Measurements from ENCODE around the gene TINAG.

Gene TINAG

GRCh38 chr6:54377776-54378175, 69.5 kb downstream of the TINAG start:
- no peaks in the 10 kb centered on the region for H3F3A ChIP-seq (ENCODE audit: insufficient read depth)
- H3K27ac ChIP-seq (ENCODE audit: low read depth, low read length) = no peak overlapping the region
- H3K4me3 ChIP-seq (ENCODE audit: insufficient read depth, low read length, poor library complexity, severe bottlenecking) = no peak overlapping the region
- H2AFZ ChIP-seq (ENCODE audit: low read depth, low read length, severe bottlenecking) = no peak overlapping the region
- H3K27me3 ChIP-seq (ENCODE audit: low read length) = no peaks in the 10 kb centered on the region
- H3K9ac ChIP-seq (ENCODE audit: low read length) = no peak overlapping the region
- H3K9me2 ChIP-seq (replicated peaks; ENCODE audit: insufficient read depth, low read length) = no peaks in the 10 kb centered on the region
- no peaks in the 10 kb centered on the region for H3K9me3 ChIP-seq (ENCODE audit: insufficient read depth, low read length)
- H4K20me1 ChIP-seq (ENCODE audit: low read depth, low read length) = no peaks in the 10 kb centered on the region
- no peaks in the 10 kb centered on the region for H3K79me2 ChIP-seq (ENCODE audit: insufficient read depth, low read length)
- TF ChIP-seq CTCF (IDR thresholded peaks at IDR 0.05; ENCODE audit: insufficient read depth, low read length, poor library complexity, severe bottlenecking) (no peak), EZH2phosphoT487 (conservative IDR thresholded peaks at IDR 0.05; ENCODE audit: low read length) (no peak)
- H3K4me2 ChIP-seq (ENCODE audit: low read depth, low read length, poor library complexity, severe bottlenecking) = no peak overlapping the region
- H3K36me3 ChIP-seq (ENCODE audit: low read length) = no peaks in the 10 kb centered on the region

GRCh38 chr6:54386295-54386694, 78.1 kb downstream of the TINAG start:
- H3K4me2 ChIP-seq (ENCODE audit: low read depth, low read length, poor library complexity, severe bottlenecking) = no peak overlapping the region
- H2AFZ ChIP-seq (ENCODE audit: low read depth, low read length, severe bottlenecking) = no peak overlapping the region
- H3K79me2 ChIP-seq (ENCODE audit: insufficient read depth, low read length) = no peaks in the 10 kb centered on the region
- H3K36me3 ChIP-seq (ENCODE audit: low read length) = no peaks in the 10 kb centered on the region
- TF ChIP-seq CTCF (IDR thresholded peaks at IDR 0.05; ENCODE audit: insufficient read depth, low read length, poor library complexity, severe bottlenecking) (no peak), EZH2phosphoT487 (conservative IDR thresholded peaks at IDR 0.05; ENCODE audit: low read length) (no peak)
- H3K4me3 ChIP-seq (ENCODE audit: insufficient read depth, low read length, poor library complexity, severe bottlenecking) = no peak overlapping the region
- no peak overlapping the region for H3K9ac ChIP-seq (ENCODE audit: low read length)
- no peaks in the 10 kb centered on the region for H3K9me2 ChIP-seq (replicated peaks; ENCODE audit: insufficient read depth, low read length)
- no peaks in the 10 kb centered on the region for H4K20me1 ChIP-seq (ENCODE audit: low read depth, low read length)
- H3K27ac ChIP-seq (ENCODE audit: low read depth, low read length) = no peak overlapping the region
- H3F3A ChIP-seq (ENCODE audit: insufficient read depth) = no peaks in the 10 kb centered on the region
- no peaks in the 10 kb centered on the region for H3K9me3 ChIP-seq (ENCODE audit: insufficient read depth, low read length)
- H3K27me3 ChIP-seq (ENCODE audit: low read length) = no peaks in the 10 kb centered on the region

- H3K27me3 ChIP-seq (ENCODE audit: low read length) = no peaks in the 10 kb centered on the region
- no peaks in the 10 kb centered on the region for H3K36me3 ChIP-seq (ENCODE audit: low read length)
- no peak overlapping the region for H3K4me3 ChIP-seq (ENCODE audit: insufficient read depth, low read length, poor library complexity, severe bottlenecking)
- no peak overlapping the region for H3K27ac ChIP-seq (ENCODE audit: low read depth, low read length)
- no peak overlapping the region for H3K4me2 ChIP-seq (ENCODE audit: low read depth, low read length, poor library complexity, severe bottlenecking)
- no peak overlapping the region for H2AFZ ChIP-seq (ENCODE audit: low read depth, low read length, severe bottlenecking)
- no peaks in the 10 kb centered on the region; the same call in 1 of the 2 replicates for H3K9me3 ChIP-seq (ENCODE audit: insufficient read depth, low read length)
- H3K79me2 ChIP-seq (ENCODE audit: insufficient read depth, low read length) = no peaks in the 10 kb centered on the region
- no peaks in the 10 kb centered on the region for H3K9me2 ChIP-seq (replicated peaks; ENCODE audit: insufficient read depth, low read length)
- H4K20me1 ChIP-seq (ENCODE audit: low read depth, low read length) = no peaks in the 10 kb centered on the region
- H3K9ac ChIP-seq (ENCODE audit: low read length) = no peak overlapping the region
- TF ChIP-seq EZH2phosphoT487 (conservative IDR thresholded peaks at IDR 0.05; ENCODE audit: low read length) = no peak
- no peak for TF ChIP-seq CTCF (IDR thresholded peaks at IDR 0.05; ENCODE audit: insufficient read depth, low read length, poor library complexity, severe bottlenecking)
- no peaks in the 10 kb centered on the region for H3F3A ChIP-seq (ENCODE audit: insufficient read depth)
Observed at GRCh38 chr6:54390362-54390761, 82.1 kb downstream of the TINAG start.
